CD14-positive monocyte (primary cell): ENCODE data around the gene PMP22. TPM values are rescaled to one million over a fixed set of nuclear protein-coding genes. Genes with fewer than 3 reads are reported as not detected.
A peak's percentile ranks its signal among the peaks of the same experiment; 100 is the strongest.

Experiments used
- DNase-seq, 3 donors: peaks; one replicate each; pipeline ENCODE4 v3.0.0-alpha.2; 2011 to 2022
- H2AFZ ChIP-seq: 2 replicates; pipeline ENCODE4 v1.6.0; 2012; ENCODE audit warnings: mild to moderate bottlenecking, low read depth, low read length, inconsistent platforms; ENCODE audit not compliant: insufficient read depth, poor library complexity, severe bottlenecking
- H3K27ac ChIP-seq, 2 donors: 1 replicate in 1 of 2; 2 replicates in 1 of 2; pipeline ENCODE4 v1.5.1; 2012 to 2013; ENCODE audit warnings: low read length in 2 of 2, control low read depth in 1 of 2, inconsistent platforms in 1 of 2, low read depth in 1 of 2, mild to moderate bottlenecking in 1 of 2
- H3K27me3 ChIP-seq, 2 donors: one replicate each; pipeline versions ENCODE4 v1.6.0 to v1.6.1; 2011 to 2013; ENCODE audit warnings: low read length in 2 of 2; ENCODE audit not compliant: control insufficient read depth in 2 of 2, insufficient read depth in 2 of 2
- H3K36me3 ChIP-seq, 2 donors: replicated peaks in 1 of 2; 1 replicate in 1 of 2; 2 replicates in 1 of 2; pipeline versions ENCODE4 v1.5.1 to v1.6.1; 2012 to 2013; ENCODE audit warnings: low read length in 2 of 2, control low read depth in 1 of 2, inconsistent platforms in 1 of 2, mild to moderate bottlenecking in 1 of 2; ENCODE audit not compliant: insufficient read depth in 2 of 2, control insufficient read depth in 1 of 2
- H3K4me1 ChIP-seq, 2 donors: 1 replicate in 1 of 2; 2 replicates in 1 of 2; pipeline versions ENCODE4 v1.5.1 to v1.6.1; 2012 to 2013; ENCODE audit warnings: low read length in 2 of 2, control low read depth in 1 of 2, inconsistent platforms in 1 of 2, mild to moderate bottlenecking in 1 of 2, moderate library complexity in 1 of 2; ENCODE audit not compliant: insufficient read depth in 2 of 2, control insufficient read depth in 1 of 2
- H3K4me2 ChIP-seq: replicated peaks from 2 replicates; pipeline ENCODE3; 2012; ENCODE audit warnings: low read length, moderate library complexity, mild to moderate bottlenecking; ENCODE audit not compliant: poor library complexity, severe bottlenecking; ENCODE audit errors: extremely low read depth
- H3K4me3 ChIP-seq, 3 experiments: fragments of 200-600 bp in 1 of 3; sonication (generic) in 1 of 3; replicated peaks in 1 of 3; 1 replicate in 2 of 3; 2 replicates in 1 of 3; pipeline ENCODE4 v1.5.1; 2011 to 2013; ENCODE audit warnings: low read length in 3 of 3, mild to moderate bottlenecking in 3 of 3, control low read depth in 2 of 3, low read depth in 2 of 3, inconsistent platforms in 1 of 3, moderate library complexity in 1 of 3
- H3K79me2 ChIP-seq: 2 replicates; pipeline ENCODE4 v1.6.0; 2012; ENCODE audit warnings: mild to moderate bottlenecking, control low read depth, inconsistent platforms, low read length, moderate library complexity; ENCODE audit not compliant: insufficient read depth
- H3K9ac ChIP-seq: 2 replicates; pipeline ENCODE4 v1.6.0; 2017; ENCODE audit warnings: low read length, mild to moderate bottlenecking; ENCODE audit not compliant: insufficient read depth, poor library complexity, severe bottlenecking
- H3K9me3 ChIP-seq, 2 donors: replicated peaks in 1 of 2; 1 replicate in 1 of 2; 2 replicates in 1 of 2; pipeline versions ENCODE4 v1.5.1 to v1.6.1; 2012 to 2013; ENCODE audit warnings: low read length in 2 of 2, control low read depth in 1 of 2; ENCODE audit not compliant: control insufficient read depth in 1 of 2, insufficient read depth in 1 of 2
- H4K20me1 ChIP-seq: 2 replicates; pipeline ENCODE4 v1.6.0; 2012; ENCODE audit warnings: mild to moderate bottlenecking, low read length, control low read depth, moderate library complexity; ENCODE audit not compliant: insufficient read depth
- H3K27ac Mint-ChIP-seq, 7 donors: one replicate each; pipeline ENCODE4 v1.8.0; 2020; ENCODE audit warnings: mild to moderate bottlenecking in 7 of 7, mixed read lengths in 7 of 7, moderate library complexity in 6 of 7, inconsistent platforms in 2 of 7
- H3K27me3 Mint-ChIP-seq, 3 donors: one replicate each; pipeline ENCODE4 v1.8.0; 2021 to 2022; ENCODE audit warnings: low read depth in 3 of 3, mild to moderate bottlenecking in 3 of 3, mixed read lengths in 3 of 3, moderate library complexity in 3 of 3, inconsistent platforms in 1 of 3
- H3K36me3 Mint-ChIP-seq, 2 donors: one replicate each; pipeline ENCODE4 v1.8.0; 2020; ENCODE audit warnings: mixed read lengths in 2 of 2, inconsistent platforms in 1 of 2, mild to moderate bottlenecking in 1 of 2
- H3K4me1 Mint-ChIP-seq: one replicate; pipeline ENCODE4 v1.8.0; 2020; ENCODE audit warnings: mild to moderate bottlenecking, mixed read lengths
- H3K4me3 Mint-ChIP-seq, 2 donors: one replicate each; pipeline ENCODE4 v1.8.0; 2020; ENCODE audit warnings: mild to moderate bottlenecking in 2 of 2, mixed read lengths in 2 of 2, moderate library complexity in 1 of 2
- H3K9me3 Mint-ChIP-seq, 7 donors: one replicate each; pipeline ENCODE4 v1.8.0; 2020 to 2022; ENCODE audit warnings: mixed read lengths in 7 of 7, mild to moderate bottlenecking in 6 of 7, moderate library complexity in 6 of 7, inconsistent platforms in 2 of 7
- CTCF ChIP-seq: fragments of 200-600 bp; IDR thresholded peaks from one replicate; pipeline ENCODE4 v1.8.0; 2022; ENCODE audit warnings: antibody characterized with exemption, mild to moderate bottlenecking
- WGBS: methylation state at CpG from one replicate; pipeline ENCODE4 v1.1.5; 2013; ENCODE audit warnings: missing lambda C conversion rate; ENCODE audit not compliant: insufficient coverage; 5-methylcytosine and 5-hydroxymethylcytosine counted together
- intact Hi-C, 2 donors: fragments of 100-400 bp; cut with micrococcal nuclease; formaldehyde crosslinking; loops; one replicate each; pipeline versions ENCODE4 v1.15.0 to v1.15.1; 2023
- polyA plus RNA-seq, 3 donors: library from polyadenylated mRNA; depleted of rRNA in 1 of 3; unstranded in 2 of 3; stranded (reverse) in 1 of 3; fragments of 300-500 nt in 2 of 3; fragments of >200 nt in 1 of 3; fragmentation: Illumina TruSeq in 2 of 3; gene quantifications; 1 replicate in 2 of 3; 2 replicates in 1 of 3; pipeline ENCODE4 v1.2.3, GENCODE V29; 2012 to 2021

The PMP22 gene
- polyA plus RNA-seq, 3 donors = 1.2 to 3.9 (median 1.3) TPM

- Histone ChIP-seq H4K20me1 (no peaks in the 10 kb centered on the region), H3K4me1 (peaks cover 33 to 35% of the 10 kb centered on the region in 2 donors), H3K9ac (no peak overlapping the region), H3K36me3 (no peaks in the 10 kb centered on the region), H3K9me3 (peaks cover 2 to 17% of the 10 kb centered on the region in 2 donors), H3K27ac (no peak overlapping the region), H3K79me2 (no peaks in the 10 kb centered on the region), H3K4me3 (no peak overlapping the region), H3K4me2 (no peak overlapping the region), H2AFZ (no peak overlapping the region), H3K27me3 (peaks cover 43 to 64% of the 10 kb centered on the region in 2 donors)
- intact Hi-C loops = loop anchor here (5.0 kb wide), 2 partner anchors 239 to 734 kb away; partner anchors contain the start of genes TTC19 (in 1 of the 2) and ZSWIM7 (in 1 of the 2)
- DNase-seq = no peak
- Mint-ChIP-seq H3K9me3 (peaks cover 0 to 15% (median 3%) of the 10 kb centered on the region in 7 donors), H3K4me3 (peak overlapping the region in 1 of 2 donors; percentile 98), H3K27me3 (peaks cover 66 to 87% (median 68%) of the 10 kb centered on the region in 3 donors), H3K27ac (no peak overlapping the region), H3K36me3 (peaks cover 3 to 6% of the 10 kb centered on the region in 2 donors), H3K4me1 (peaks cover 37% of the 10 kb centered on the region)
- no peak for TF ChIP-seq CTCF
- WGBS = 43% methylated on average over 1 of the region's 3 CpGs
Observed at GRCh38 chr17:15263680-15264079, 1.4 kb downstream of the PMP22 start.

GRCh38 chr17:15263206-15263579 lies 1.9 kb downstream of the PMP22 start:
- Histone ChIP-seq H3K27me3 (peaks cover 43 to 64% of the 10 kb centered on the region in 2 donors), H3K4me1 (peaks cover 33 to 35% of the 10 kb centered on the region in 2 donors), H3K9ac (peak overlapping the region; percentile 38), H3K4me3 (peak overlapping the region in 2 of 3 experiments; percentile 33 to 78), H3K36me3 (no peaks in the 10 kb centered on the region), H4K20me1 (no peaks in the 10 kb centered on the region), H3K27ac (no peak overlapping the region), H3K79me2 (no peaks in the 10 kb centered on the region), H3K4me2 (peak overlapping the region; percentile 79), H3K9me3 (peaks cover 2 to 17% of the 10 kb centered on the region in 2 donors), H2AFZ (peak overlapping the region; percentile 71)
- TF ChIP-seq CTCF = no peak
- peaks cover 3 to 6% of the 10 kb centered on the region in 2 donors for H3K36me3 Mint-ChIP-seq
- DNase-seq = no peak
- H3K27me3 Mint-ChIP-seq = peaks cover 64 to 87% (median 68%) of the 10 kb centered on the region in 3 donors
- H3K4me3 Mint-ChIP-seq = peak overlapping the region; percentile 93 to 98
- H3K27ac Mint-ChIP-seq = peak overlapping the region in 2 of 7 donors; percentile 27 to 45
- intact Hi-C loops = loop anchor here (5.0 kb wide), 2 partner anchors 239 to 734 kb away; partner anchors contain the start of genes TTC19 (in 1 of the 2) and ZSWIM7 (in 1 of the 2)
- H3K9me3 Mint-ChIP-seq = peaks cover 0 to 15% (median 3%) of the 10 kb centered on the region in 7 donors
- WGBS = 2% methylated on average over 6 of the region's 17 CpGs
- peaks cover 37% of the 10 kb centered on the region for H3K4me1 Mint-ChIP-seq
